ENCODE measurements around the gene DFFA.

The DFFA gene

DNA sequence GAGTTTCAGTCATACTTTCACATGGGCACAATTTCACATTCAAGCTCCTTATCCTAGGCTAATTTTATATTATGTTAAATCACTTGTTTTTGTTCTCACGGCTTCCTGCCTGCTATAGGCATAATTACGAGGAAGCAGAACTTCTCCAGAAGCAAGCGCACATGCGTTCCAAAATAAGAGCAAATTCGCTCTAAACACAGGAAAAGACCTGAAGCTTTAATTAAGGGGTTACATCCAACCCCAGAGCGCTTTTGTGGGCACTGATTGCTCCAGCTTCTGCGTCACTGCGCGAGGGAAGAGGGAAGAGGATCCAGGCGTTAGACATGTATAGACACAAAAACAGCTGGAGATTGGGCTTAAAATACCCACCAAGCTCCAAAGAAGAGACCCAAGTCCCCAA is 22.6 kb downstream of the DFFA start, which contains the start of gene CORT:
Gene CORT, plus strand, starts transcription at position 281 of the 400 bp plus-strand sequence. CDS start 193 bp downstream, outside the sequence.
- no peak for DNase-seq (ENCODE audit: low spot score)
- TF ChIP-seq, protein P1, sequence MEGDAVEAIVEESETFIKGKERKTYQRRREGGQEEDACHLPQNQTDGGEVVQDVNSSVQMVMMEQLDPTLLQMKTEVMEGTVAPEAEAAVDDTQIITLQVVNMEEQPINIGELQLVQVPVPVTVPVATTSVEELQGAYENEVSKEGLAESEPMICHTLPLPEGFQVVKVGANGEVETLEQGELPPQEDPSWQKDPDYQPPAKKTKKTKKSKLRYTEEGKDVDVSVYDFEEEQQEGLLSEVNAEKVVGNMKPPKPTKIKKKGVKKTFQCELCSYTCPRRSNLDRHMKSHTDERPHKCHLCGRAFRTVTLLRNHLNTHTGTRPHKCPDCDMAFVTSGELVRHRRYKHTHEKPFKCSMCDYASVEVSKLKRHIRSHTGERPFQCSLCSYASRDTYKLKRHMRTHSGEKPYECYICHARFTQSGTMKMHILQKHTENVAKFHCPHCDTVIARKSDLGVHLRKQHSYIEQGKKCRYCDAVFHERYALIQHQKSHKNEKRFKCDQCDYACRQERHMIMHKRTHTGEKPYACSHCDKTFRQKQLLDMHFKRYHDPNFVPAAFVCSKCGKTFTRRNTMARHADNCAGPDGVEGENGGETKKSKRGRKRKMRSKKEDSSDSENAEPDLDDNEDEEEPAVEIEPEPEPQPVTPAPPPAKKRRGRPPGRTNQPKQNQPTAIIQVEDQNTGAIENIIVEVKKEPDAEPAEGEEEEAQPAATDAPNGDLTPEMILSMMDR (IDR thresholded peaks at IDR 0.05), result no peak
- Histone ChIP-seq H3K27ac (no peak within 1 kb of the TSS), H3K4me3 (no peak within 1 kb of the TSS)

DNA sequence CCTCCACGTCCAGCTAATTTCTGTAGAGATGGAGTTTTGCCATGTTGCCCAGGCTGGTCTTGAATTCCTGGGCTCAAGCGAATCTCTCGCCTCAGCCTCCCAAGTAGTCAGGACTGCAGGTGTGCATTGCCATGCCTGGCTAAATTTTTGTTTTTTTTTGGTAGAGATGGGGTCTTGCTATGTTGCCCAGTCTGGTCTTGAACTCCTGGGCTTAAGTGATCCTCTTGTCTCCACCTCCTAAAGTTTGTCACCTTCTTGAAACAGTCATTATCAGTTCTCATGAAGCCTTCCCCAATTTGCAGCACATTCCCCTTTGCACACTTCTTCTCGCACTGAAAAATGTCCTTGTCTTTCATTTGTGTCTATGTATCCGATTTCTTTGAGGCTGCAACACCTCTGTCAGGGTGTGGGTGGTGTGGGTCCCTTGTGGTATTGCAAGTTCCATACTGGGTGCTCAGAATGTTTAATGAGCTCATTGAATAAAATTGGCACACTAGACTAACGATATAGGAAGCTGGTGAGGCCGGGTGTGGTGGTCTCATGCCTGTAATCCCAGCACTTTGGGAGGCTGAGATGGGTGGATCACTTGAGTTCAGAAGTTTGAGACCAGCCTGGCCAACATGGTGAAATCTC is 25.4 kb downstream of the DFFA start:
- TF ChIP-seq, protein P1 (IDR thresholded peaks at IDR 0.05), result no peak
- H3K4me3 ChIP-seq, result no peak overlapping the region
- no peak overlapping the region for H3K27ac ChIP-seq
- no peak for DNase-seq (ENCODE audit: low spot score)

DNA sequence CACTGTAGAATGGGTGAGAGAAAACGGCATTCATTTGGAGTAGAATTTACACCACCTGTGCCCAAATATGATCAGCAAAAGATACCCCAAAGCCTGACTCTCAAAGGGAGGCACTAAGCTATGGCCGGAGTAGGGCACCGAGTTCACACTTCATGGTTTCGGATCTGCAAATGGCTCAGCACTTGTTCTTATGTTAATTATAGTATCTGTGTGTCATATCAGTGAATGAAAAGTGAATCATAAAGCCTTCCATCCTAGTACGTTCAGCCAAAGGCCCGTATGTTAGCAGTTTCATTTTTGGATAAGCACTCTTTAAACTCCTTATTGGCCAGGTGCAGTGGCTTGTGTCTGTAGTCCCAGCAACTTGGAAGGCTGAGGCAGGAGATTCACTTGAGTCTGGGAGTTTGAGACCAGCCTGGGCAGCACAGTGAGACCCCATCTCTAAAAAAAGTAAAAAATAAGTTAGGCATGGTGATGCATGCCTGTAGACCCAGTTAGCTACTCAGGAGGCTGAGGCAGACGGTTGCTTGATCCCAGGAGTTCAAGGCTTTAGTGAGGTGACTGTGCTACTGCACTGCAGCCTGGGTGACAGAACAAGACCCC is 27.4 kb downstream of the DFFA start:
- DNase-seq (ENCODE audit: low spot score), result no peak
- TF ChIP-seq, protein P1 (IDR thresholded peaks at IDR 0.05), result no peak
- Histone ChIP-seq H3K27ac (no peak overlapping the region), H3K4me3 (no peak overlapping the region)

DNA sequence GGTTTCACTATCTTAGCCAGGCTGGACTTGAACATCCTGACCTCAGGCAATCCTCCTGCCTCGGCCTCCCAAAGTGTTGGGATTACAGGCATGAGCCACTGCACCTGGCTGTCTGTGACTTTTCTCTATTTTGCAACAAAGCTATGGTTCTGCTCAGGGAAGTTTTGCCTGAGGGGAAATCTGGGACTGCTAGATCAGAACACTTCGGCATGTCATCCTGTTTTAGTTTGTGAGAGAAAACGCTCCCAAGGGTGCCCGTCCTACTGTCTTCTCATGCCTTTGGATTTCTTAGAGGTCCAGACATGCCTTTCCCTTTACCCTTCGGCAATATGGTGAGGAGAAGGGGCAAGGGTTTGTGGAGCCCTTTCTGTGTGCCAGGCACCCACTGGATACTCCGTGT is 28.1 kb downstream of the DFFA start:
- no peak overlapping the region for H3K4me3 ChIP-seq
- TF ChIP-seq, protein P1 (IDR thresholded peaks at IDR 0.05), result no peak
- H3K27ac ChIP-seq, result no peak overlapping the region
- no peak for DNase-seq (ENCODE audit: low spot score)

DNA sequence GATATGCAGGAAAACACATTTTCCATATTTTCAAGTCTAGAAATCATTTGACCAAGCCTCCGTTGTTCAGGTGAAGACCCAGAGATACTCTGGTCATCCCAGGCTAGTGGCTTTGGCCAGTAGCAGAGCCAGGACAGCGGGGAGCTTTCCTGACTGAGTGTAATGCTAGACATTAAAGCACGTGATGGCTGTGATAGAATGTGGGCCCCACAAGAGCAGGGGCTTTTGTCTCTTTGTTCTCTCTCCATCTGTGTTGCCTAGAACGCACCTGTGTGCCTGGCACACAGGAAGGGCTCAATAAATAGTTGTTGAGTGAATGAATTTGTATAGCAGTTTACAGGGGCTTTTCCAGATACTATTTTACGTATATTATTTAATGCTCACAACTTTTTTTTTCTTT is 31.5 kb downstream of the DFFA start:
- H3K4me3 ChIP-seq, result no peak overlapping the region
- no peak for DNase-seq (ENCODE audit: low spot score)
- TF ChIP-seq, protein P1 (IDR thresholded peaks at IDR 0.05), result no peak
- no peak overlapping the region for H3K27ac ChIP-seq

DNA sequence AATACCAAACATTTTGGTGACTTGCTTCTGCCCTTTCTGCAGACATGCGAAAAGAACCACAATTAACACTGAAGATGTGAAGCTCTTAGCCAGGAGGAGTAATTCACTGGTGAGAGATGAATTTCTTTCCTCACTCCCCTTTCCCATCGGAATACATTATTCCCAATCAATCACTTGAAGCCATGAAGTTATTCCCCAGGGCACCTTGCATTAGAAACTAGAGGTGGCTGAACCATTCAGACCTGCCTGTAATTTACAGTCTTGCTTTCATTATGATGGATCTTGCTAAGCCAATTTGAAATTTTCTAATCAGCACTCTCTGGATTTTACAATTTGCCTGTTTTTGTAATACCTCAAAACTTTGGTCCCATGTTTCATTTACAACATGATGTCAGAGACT is 32.0 kb downstream of the DFFA start:
- H3K27ac ChIP-seq, result no peak overlapping the region
- no peak for DNase-seq (ENCODE audit: low spot score)
- TF ChIP-seq, protein P1 (IDR thresholded peaks at IDR 0.05), result no peak
- H3K4me3 ChIP-seq, result no peak overlapping the region

DNA sequence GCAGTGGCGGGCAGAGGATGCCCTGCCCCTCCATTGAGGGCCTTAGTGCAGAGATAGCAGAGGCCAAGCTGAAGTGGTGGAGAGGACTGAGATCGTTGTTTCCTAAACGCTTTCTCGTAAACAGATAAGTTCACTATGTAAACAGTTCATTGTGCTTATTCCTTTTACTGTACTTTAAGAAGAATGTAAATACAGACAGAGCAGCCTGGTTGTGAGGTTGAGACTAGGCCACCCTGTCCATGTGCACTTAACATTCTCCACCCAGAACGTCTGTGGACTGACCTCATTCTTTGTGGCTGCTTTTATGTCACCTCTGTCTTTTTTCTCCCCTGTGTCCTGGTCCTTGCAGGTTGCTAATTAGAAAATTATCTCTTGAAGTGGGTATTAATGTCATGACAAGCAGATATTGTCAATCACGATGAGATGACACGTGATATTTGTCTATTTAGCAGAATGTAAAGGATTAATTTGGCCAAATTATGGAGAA is 33.6 kb downstream of the DFFA start:
- no peak overlapping the region for H3K4me3 ChIP-seq
- TF ChIP-seq, protein P1 (IDR thresholded peaks at IDR 0.05), result no peak
- no peak overlapping the region for H3K27ac ChIP-seq
- DNase-seq (ENCODE audit: low spot score), result no peak

Data from coronary artery (tissue), 2 donors.